ENCODE results near the gene ATF2. TPM values are rescaled to one million over a fixed set of nuclear protein-coding genes. Genes with fewer than 3 reads are reported as not detected.

Gene ATF2
- total and polyA plus RNA-seq, 2 of the 13 experiments (the other 11 are each of a cell fraction or from before 2014, with no cell fraction given) = 91.6 to 95.1 TPM

- TF ChIP-seq ZBTB40 (IDR thresholded peaks at IDR 0.05) (no peak), ZBTB40 (CRISPR knock-in tag; IDR thresholded peaks at IDR 0.05) (peak; percentile 91; the same call in 1 of the 2 replicates), ZXDC (CRISPR knock-in tag; IDR thresholded peaks at IDR 0.05) (0 out of 2 replicates have a peak, but pooled peaks have one; percentile 43), MEIS1 (CRISPR knock-in tag; IDR thresholded peaks at IDR 0.05; ENCODE audit: borderline replicate concordance) (peak; percentile 36), PHF5A (CRISPR knock-in tag; IDR thresholded peaks at IDR 0.05; ENCODE audit: low read depth, unreplicated experiment) (peak; percentile 17), AFF4 (CRISPR knock-in tag; IDR thresholded peaks at IDR 0.05) (peak; percentile 71; the same call in 1 of the 2 replicates), FIP1L1 (IDR thresholded peaks at IDR 0.05; ENCODE audit: borderline replicate concordance, insufficient read depth, low read depth, low read length) (no peak), KLF13 (CRISPR knock-in tag; IDR thresholded peaks at IDR 0.05) (peak; percentile 74; the same call in 1 of the 2 replicates), ZFY (CRISPR knock-in tag; IDR thresholded peaks at IDR 0.05) (peak; percentile 96), ZNF644 (CRISPR knock-in tag; IDR thresholded peaks at IDR 0.05; ENCODE audit: low read depth) (no peak), MYNN (CRISPR knock-in tag; IDR thresholded peaks at IDR 0.05; ENCODE audit: low read depth) (0 out of 2 replicates have a peak, but pooled peaks have one; percentile 59), MAFF (IDR thresholded peaks at IDR 0.05; ENCODE audit: low read depth, low read length) (no peak), HOXD1 (CRISPR knock-in tag; IDR thresholded peaks at IDR 0.05) (peak; percentile 71; the same call in 1 of the 2 replicates)
These were observed at the start of gene ATF2 (continued) for GRCh38 chr2:175167792-175168563.

All from HepG2 (cell line).